HepG2 (cell line): Measurements from ENCODE around the gene PBX4. TPM values are rescaled to one million over a fixed set of nuclear protein-coding genes. Genes with fewer than 3 reads are reported as not detected.

Experiments used
- AFF4 ChIP-seq: sonication (generic); formaldehyde crosslinking; IDR thresholded peaks from 2 replicates; pipeline ENCODE4 v1.4.0; 2020; ENCODE audit warnings: missing genetic modification reagents
- ATF3 ChIP-seq: sonication (generic); formaldehyde crosslinking; IDR thresholded peaks from 2 replicates; pipeline ENCODE4 v1.4.0; 2020; ENCODE audit warnings: missing genetic modification reagents
- CEBPB ChIP-seq: IDR thresholded peaks from 2 replicates; pipeline ENCODE4 v1.6.1; 2011; ENCODE audit warnings: low read depth, low read length, improper control_type of control experiment, borderline replicate concordance
- FUBP1 ChIP-seq: sonication (generic); formaldehyde crosslinking; IDR thresholded peaks from 2 replicates; pipeline ENCODE4 v1.5.1; 2020; ENCODE audit warnings: missing genetic modification reagents, mild to moderate bottlenecking, borderline replicate concordance
- IRF9 ChIP-seq: sonication (generic); formaldehyde crosslinking; IDR thresholded peaks from 2 replicates; pipeline ENCODE4 v1.8.0; 2022; ENCODE audit warnings: missing genetic modification reagents, mild to moderate bottlenecking, borderline replicate concordance
- KMT2B ChIP-seq: IDR thresholded peaks from 2 replicates; pipeline ENCODE4 v1.6.1; 2016; ENCODE audit warnings: missing genetic modification reagents, missing compliant biosample characterization
- RCOR2 ChIP-seq: IDR thresholded peaks from 2 replicates; pipeline ENCODE4 v1.6.1; 2016; ENCODE audit warnings: missing biosample characterization, missing genetic modification reagents
- RFX1 ChIP-seq: fragments of 450-650 bp; IDR thresholded peaks from 2 replicates; pipeline ENCODE4 v1.6.1; 2017
- SKIL ChIP-seq: sonication (generic); formaldehyde crosslinking; IDR thresholded peaks from 2 replicates; pipeline ENCODE4 v1.8.0; 2022; ENCODE audit warnings: missing genetic modification reagents, mild to moderate bottlenecking, moderate library complexity, borderline replicate concordance
- STAG1 ChIP-seq: sonication (generic); formaldehyde crosslinking; IDR thresholded peaks from 2 replicates; pipeline ENCODE4 v1.4.0; 2020; ENCODE audit warnings: missing genetic modification reagents
- U2AF2 ChIP-seq: fragments of 200-400 bp; formaldehyde crosslinking; IDR thresholded peaks from 2 replicates; pipeline ENCODE4 v1.6.1; 2017; ENCODE audit warnings: low read depth, mild to moderate bottlenecking, low read length
- ZKSCAN1 ChIP-seq: fragments of 150-350 bp; IDR thresholded peaks from 2 replicates; pipeline ENCODE4 v1.6.1; 2014; ENCODE audit warnings: low read length
- ZKSCAN5 ChIP-seq: sonication (generic); formaldehyde crosslinking; IDR thresholded peaks from 2 replicates; pipeline ENCODE4 v1.5.1; 2020; ENCODE audit warnings: mild to moderate bottlenecking, missing genetic modification reagents
- ZNF597 ChIP-seq: sonication (generic); formaldehyde crosslinking; IDR thresholded peaks from 2 replicates; pipeline ENCODE4 v1.5.0; 2020; ENCODE audit warnings: missing genetic modification reagents
- ZNF841 ChIP-seq: sonication (generic); formaldehyde crosslinking; IDR thresholded peaks from 2 replicates; pipeline ENCODE4 v1.8.1; 2023; ENCODE audit warnings: missing genetic modification reagents, borderline replicate concordance
- polyA plus RNA-seq, 8 experiments: library from polyadenylated mRNA; depleted of rRNA in 3 of 8; stranded (reverse) in 7 of 8; unstranded in 1 of 8; fragments of >200 nt; fragmentation: Illumina TruSeq in 4 of 8; extraction: Trizol in 4 of 8; gene quantifications; 2 replicates each; pipeline versions ENCODE4 v1.2.1 to v1.2.3, GENCODE V29; 2011 to 2016; ENCODE audit warnings: low read depth in 4 of 8, missing spikeins in 1 of 8, mixed read lengths in 1 of 8; ENCODE audit not compliant: insufficient read depth in 1 of 8
- total RNA-seq, 5 experiments: library from RNA; depleted of rRNA; stranded (reverse); fragments of >200 nt; fragmentation: Illumina TruSeq; extraction: Trizol; gene quantifications; 2 replicates each; pipeline ENCODE4 v1.2.3, GENCODE V29; 2016; ENCODE audit warnings: low read depth in 1 of 5

PBX4 gene
- total and polyA plus RNA-seq, 2 of the 13 experiments (the other 11 are each of a cell fraction or from before 2014, with no cell fraction given) = not detected

GRCh38 chr19:19663256-19664120 lies 45.0 kb upstream of the PBX4 start, which contains the start of gene ATP13A1 (continued):
- TF ChIP-seq FUBP1 = no peak
- TF ChIP-seq ZKSCAN5 = no peak
- TF ChIP-seq ATF3 (CRISPR knock-in tag) = no peak
- TF ChIP-seq CEBPB = no peak
- no peak for TF ChIP-seq ZNF841
- no peak for TF ChIP-seq ZNF597 (CRISPR knock-in tag)
- peak; percentile 78 for TF ChIP-seq RFX1
- no peak for TF ChIP-seq STAG1
- TF ChIP-seq AFF4 (CRISPR knock-in tag) = no peak
- peak; percentile 60 for TF ChIP-seq KMT2B (CRISPR knock-in tag)
- no peak for TF ChIP-seq RCOR2 (CRISPR knock-in tag)
- 0 out of 2 replicates have a peak, but pooled peaks have one; percentile 39 for TF ChIP-seq ZKSCAN1
- no peak; the same call in 1 of the 2 replicates for TF ChIP-seq U2AF2
- no peak for TF ChIP-seq SKIL (CRISPR knock-in tag)
- no peak for TF ChIP-seq IRF9 (CRISPR knock-in tag)
